HS-27A (cell line): ENCODE measurements around the gene OR10H5.
"Not testable (repeated sequence)": the region's sequence is repeated elsewhere in the genome, so short reads cannot be mapped to it uniquely, and the experiment has no call there.

Source experiments
- DNase-seq: peaks from one replicate; pipeline ENCODE4 v3.0.0-alpha.2; 2012; ENCODE audit warnings: low read depth, missing footprints

OR10H5 gene, protein sequence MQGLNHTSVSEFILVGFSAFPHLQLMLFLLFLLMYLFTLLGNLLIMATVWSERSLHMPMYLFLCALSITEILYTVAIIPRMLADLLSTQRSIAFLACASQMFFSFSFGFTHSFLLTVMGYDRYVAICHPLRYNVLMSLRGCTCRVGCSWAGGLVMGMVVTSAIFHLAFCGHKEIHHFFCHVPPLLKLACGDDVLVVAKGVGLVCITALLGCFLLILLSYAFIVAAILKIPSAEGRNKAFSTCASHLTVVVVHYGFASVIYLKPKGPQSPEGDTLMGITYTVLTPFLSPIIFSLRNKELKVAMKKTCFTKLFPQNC

DNA sequence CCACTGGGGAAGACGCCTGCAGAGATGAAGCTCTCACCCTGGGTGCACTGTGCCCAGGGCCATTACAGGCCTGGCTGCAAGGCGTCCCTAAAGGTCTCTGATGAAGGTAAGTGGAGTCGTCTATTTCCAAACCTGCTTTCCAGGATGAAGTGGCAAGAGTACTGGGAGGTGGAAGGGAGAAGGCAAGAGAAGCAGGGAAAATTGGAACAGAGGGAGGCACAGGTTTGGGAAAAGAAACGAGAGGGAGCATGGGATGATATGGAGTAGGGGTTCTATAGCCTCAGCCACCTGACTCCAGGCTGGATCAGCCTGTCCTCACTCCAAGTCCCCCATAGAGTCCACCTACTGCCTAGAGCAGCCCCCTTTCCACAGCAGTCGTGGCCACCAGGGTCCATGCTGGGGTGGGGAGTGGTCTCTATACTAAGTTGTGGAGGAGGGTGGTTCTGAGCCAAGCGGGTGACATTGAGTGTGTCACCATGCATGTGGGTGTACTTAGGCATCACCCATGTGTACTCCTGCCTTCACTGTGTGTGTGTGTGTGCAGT is at the start of gene OR10H5:
Gene OR10H5 (plus strand): TSS at position 51 of the 545 bp plus-strand sequence. CDS start 6,388 bp downstream, outside the sequence.
- DNase-seq, result no peak

DNA sequence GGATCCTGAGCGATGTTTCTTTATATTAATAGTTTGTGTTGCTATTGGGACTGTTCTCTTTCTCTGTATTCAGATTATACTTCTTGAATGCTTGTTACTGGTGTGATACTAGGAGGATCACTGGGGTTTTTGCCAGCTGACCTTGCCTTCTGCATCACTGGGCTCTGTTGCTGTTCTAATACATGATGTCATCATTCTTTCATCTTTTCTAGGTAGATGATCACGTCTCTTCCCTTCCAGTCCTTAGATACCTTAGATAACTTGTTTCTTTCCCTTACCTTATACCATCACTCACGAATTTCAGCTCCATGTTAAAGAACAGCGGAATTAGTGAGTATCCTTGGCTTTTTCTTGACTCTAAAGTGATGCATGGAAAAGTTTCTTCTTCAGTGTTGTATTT is 49.7 kb upstream of the OR10H5 start, which contains the start of gene OR10H3:
Gene OR10H3 (plus strand): TSS at position 264 of the 400 bp plus-strand sequence. CDS start 3,408 bp downstream, outside the sequence.
- DNase-seq, result no peak

DNA sequence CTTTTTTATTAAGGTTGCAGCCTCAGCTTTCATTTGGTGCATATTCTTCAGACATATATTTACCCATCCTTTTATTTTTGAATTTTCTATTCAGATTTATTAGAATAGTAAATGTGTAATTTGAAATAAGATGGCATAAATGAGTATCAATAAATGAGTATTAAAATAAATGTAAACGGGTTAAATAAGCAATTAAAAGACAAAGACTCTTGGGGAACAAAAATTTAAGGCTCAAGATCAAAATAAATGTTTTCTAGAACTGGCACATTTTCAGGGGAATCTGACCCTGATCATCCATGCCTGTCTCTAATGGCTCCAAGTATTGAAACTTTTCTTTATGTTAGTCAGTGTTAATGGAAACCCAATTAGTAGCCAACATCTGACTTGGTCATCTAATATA is 46.7 kb upstream of the OR10H5 start:
- DNase-seq, result no peak

DNA sequence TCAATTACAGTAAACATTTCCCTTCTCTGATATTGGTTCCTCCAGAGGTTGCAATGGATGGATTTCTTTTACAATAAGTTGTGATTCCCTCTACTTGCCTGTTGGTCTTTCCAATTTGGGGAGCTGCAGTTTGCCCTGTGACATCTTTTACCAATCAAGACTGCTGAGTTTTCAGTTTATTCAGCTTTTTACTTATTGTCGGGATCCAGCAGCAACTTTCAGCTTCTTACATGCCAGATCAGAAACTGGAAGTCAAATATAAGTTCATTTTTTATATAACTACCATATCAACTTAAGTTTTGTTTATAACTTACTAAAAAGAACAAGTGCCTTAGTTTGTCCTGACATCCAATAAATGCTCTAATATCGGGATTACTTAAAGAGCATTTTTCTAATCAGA is 39.2 kb upstream of the OR10H5 start:
- no peak for DNase-seq

DNA sequence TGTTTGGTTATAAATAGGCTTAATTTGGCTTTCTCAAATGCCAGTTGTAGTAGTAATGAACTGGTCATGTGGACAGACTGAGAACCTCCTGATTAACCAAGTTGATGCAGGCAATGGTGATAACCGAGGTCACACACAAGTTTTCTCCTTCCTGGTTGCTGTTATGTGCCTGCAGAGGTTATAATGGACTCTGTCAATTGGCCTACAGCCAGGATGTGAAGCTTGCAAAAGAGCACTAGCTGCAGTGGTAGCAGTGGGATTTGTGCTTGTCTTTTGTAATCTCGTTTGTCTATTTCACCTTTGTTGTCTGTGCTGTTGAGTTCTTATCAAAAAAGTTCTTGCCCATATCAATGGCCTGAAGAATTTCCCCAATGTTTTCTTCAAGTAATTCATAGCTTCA is 29.1 kb upstream of the OR10H5 start:
- no peak for DNase-seq

DNA sequence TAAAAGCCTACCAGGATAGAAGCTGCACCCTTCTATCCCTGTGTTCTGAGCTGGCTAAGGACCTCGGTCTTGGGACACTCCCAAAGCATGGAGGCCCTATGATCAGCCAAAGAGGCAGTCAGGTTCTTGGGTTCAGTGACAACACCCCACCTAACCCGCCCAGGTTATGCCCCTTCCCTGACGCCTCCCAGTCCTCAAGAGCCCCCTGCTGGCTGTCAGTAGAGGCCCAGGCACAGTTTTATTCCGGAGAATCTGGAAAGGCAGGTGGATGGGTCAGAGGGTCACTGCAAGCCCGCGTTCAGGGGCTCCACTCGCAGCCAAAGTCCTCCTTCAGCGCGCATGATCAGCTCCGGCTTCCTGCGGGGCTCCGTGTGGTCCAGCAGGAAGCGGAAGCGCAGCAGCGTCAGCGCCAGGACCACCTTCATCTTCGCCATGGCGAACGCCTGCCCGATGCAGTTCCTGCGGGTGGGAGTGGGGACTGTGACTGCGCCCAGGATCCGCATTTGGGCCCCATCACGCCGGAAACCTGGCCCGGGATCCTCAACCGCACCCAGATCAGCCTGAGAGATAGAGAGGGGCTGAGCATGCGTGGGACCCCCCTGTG is 27.4 kb upstream of the OR10H5 start:
- no peak for DNase-seq

DNA sequence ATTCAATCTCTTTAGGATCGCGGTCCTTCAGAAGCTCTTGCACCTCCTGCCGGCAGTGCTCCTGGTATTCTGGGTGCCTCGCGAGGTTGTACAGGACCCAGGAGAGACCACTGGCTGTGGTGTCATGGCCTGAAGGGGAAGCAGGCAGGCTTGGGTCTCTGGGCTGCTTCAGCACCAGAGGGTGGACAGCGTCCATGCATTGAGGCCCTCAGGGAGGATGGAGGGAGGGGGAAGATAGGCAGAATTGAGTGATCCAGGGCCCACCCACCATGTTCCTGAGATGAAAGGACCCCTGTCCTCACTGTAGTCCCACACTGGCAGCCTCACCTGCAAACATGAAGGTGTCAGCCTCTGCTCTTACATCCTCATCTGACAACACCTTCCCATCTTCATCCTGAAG is 17.9 kb upstream of the OR10H5 start:
- no peak for DNase-seq

DNA sequence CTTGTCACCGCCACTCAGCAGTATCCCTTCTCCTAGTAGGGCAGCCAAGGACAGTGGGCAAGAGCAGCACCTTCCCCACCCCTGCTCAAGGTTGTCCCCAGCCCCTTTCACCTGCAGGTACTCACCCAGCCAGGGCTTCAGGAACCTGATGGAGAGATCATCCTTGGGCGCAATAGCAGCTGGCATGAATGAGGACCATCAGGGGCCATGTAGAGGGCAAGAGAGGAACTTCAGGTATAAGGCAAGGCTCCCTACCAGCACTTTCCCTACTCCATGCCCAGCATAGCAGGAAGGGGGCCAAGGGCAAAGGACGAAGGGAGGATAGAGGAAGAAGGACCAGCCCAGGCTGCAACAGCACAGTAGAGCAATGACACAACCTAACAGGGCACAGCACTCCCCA is 13.3 kb upstream of the OR10H5 start:
- not testable (repeated sequence) for DNase-seq

DNA sequence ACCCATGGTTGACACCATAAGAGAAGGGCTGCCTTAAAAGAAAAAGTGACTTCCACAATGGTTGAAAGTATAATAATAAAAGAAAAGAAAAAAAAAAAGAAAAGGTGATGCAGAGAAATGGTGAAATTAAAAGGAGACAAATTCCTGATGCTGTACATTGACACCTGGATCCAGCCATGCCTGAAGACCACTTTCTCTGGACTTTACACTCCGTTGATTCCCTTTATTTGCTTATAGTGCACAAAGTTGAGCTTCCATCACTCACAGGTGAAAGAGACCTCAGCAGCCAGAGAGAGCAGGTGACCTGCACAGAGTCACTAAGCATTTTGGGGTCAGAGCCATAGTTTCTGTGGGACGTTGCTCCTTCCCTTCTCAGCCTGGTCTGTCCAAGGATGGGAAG is 12.2 kb upstream of the OR10H5 start:
- no peak for DNase-seq

DNA sequence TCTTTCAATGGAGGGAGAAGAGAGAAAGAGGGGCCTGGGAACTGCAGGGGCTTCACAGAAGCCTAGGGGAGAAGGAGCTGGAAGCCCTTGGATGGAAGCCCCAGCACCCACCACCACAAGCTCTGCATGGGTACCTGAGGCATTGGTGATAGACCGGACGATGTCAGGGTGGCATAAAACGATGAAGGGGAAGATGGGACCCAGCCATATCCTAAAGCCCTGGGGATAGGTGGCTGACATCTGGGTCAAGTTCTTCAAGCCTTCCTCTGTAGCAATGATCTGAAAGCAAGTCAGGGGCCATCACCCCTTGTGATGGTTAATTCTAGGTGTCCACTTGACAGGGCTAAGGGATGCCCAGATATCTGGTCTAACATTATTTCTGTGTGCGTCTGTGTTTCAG is 11.2 kb upstream of the OR10H5 start:
- DNase-seq, result no peak

DNA sequence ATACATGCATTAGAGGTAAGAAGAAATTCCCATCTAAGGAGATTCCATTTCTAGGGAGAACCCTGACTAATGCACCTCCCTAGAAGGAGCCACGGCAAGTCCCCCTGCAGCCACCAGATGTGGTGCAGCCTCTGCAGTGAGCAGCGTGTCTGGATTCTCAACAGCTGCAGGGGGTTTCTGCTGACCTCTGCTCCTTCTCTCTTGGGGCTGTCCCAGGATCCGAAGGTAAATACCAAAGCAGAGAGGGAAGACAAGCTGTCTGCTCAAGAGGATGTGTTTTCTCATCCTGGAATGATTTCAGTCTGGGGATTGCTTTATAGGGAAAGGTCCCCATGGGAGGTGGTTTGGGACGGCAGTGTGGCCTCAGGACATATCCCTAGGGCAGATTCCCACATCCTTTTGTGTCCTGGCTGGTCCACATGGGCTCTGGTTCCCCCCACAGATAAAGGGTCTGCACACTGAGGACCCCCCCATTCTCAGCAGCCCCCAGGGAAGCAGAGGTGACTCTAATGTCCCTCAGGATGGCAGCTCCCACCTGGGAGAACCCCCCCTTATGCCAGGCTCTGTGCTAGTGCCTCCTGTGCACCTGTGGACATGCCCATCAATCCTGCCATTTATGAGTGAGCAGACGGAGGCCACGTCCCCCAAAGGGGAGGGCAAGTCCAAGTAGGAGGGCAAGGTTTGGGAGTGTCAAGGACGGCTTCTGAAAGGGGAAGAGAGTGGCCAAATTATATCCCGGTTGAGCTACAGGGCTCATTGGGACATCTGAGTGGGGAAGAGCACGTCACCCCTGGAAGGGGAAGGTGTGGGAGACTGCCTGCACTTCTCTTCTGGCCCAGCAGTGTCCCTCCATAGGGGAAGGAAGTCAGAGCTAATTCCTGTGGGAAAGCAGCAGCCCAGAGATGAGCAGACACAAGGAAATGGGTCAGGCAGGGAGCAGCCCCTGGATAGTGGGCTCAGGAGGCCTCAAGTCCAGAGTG is 10.2 kb upstream of the OR10H5 start:
- DNase-seq, result no peak

DNA sequence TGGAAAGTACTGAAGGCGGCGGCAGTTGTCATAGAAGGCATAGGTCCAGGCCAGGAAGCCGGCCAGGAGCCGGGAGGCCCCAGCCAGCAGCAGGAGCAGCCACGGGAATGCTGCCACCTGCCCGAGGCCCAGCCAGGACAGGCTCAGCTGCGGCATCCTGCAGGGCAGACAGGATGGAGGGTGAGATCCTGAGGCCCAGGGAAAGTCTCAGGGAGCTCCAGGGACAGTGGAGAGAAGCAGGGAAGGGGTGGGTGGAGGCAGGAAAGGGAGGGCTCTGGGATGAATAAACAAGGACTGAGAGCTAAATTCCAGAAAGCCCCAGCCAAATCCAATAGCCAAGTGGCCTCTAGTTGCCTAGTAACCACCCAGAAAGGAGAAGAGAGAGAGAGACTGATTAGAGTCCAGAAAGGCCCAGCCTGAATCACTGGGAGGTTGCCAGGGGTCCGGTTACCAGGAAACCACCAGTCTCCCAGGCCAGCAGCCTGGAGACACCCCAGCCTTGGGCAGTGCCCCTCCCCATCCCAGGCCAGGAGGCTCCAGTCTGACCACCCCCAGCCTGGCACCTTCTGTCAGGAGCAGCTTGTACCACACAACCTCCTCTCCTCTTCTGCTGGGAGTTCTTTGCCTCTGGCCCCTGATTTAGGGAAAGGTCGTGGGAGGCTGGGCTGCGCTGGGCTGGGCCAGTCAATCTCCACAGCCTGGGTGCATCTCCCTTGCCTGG is 7.5 kb upstream of the OR10H5 start:
- DNase-seq, result no peak

DNA sequence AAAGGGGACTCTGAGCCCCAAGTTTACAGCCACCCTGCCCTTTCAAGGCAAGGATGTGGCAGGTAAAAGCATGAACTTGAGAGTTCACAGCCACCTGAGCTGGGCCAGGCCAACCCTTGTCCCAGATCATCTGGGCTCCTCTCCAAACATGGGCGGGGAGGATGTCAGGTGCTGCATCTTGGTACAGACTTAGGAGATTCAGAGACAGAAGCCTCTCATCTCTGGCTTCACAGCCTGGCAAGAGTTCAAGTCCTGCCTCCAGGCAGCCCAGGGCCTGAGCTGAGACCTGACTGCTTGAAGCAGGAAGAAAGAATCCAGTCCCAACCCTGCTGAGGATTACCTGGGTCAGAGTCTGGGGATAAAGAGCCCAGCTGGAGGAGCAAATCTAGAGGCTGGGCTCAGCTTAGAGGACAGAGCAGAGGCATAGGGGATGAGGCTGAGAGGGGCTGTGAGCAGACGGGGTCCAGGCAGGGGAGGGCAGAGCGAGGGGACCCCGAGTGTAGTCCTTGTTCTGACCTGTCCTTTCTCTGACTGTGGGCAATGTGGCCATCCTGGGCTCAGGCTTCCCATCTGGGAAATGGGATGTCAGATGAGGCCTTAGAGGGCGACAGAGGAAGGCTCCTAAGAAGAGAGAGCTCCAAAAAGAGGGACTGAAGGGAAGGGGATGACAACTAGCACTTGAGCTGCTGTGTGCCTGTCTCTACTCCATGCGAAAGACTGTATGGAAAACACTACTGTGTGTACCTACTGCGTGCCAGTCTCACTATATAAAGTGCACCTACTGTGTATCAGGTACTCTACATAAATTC is 6.6 kb upstream of the OR10H5 start:
- no peak for DNase-seq

DNA sequence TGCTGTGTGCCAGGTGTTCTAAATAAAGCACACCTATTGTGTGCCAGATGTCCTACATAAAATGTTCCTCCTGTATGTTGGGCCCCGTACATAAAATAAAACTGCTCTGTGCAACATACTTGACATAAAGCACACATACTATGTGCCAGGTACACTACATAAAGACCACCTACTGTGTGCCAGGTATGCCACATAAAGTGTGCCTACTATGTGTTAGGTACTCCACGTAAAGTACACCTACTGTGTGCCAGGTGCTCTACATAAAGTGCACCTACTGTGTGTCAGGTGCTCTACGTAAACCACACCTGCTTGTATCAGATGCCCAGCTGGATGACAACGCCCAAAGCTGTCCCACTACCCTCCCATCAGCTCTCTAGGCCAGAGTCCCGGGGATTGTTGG is 5.8 kb upstream of the OR10H5 start:
- DNase-seq, result no peak

DNA sequence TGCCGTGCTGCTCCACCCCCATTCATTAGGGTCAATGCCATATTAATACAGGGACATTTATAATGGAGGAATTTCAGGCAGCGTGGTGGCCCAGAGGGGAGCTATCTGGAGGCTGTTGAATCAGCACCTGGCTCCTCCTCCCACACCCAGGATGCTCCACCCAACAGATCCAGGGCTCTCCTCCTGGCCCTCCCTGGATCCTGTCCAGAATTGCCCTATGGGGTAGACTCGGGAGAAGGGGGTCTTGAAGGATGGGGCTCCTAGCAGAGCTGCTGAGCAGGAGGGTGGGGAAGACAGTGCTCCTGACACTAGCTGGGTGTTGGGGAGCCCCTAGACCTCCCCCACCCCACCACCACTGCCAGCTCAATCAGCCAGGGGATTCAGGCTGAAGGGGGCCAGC is 5.2 kb upstream of the OR10H5 start:
- no peak for DNase-seq

DNA sequence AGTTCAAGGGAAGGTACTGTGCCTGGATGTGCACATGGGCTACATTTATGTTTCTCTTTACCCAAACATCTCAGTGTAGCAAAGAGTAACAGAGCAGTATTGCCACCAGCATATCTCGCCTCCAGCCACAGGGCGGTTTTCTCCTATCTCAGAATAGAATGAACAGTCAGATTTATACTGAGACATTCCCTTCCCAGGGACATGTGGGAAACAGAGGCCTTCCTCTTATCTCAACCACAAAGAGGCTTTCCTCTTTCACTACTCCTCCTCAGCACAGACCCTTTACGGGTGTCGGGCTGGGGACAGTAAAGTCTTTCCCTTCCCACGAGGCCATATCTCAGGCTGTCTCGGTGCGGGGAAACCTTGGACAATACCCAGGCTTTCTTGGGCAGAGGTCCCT is 4.6 kb upstream of the OR10H5 start:
- DNase-seq, result not testable (repeated sequence)

DNA sequence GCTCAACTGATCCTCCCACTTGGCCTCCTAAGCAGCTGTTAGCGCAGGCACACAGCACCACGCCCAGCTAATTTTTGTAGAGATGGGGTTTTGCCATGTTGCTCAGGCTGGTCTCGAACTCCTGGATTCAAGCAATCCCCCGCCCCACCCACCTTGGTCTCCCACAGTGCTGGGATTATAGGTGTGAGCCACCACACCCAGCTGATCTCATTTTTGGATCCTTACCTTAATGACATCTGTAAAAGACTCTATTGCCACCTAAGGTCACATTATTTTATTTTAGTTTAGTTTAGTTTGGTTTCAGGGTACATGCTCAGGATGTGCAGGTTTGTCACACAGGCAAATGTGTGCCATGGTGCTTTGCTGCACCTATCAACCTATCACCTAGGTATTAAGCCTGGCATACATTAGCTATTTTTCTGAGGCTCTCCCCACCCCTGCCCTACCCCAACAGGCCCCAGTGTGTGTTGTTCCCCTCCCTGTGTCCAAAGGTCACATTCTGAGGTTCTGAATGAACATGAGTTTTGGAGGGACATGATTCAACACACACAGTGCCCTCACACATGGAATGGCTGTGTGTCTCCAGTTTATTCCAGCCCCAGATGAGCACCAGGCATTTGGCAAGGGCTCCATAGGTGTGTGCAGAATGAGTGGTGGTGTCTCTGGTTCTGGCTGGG is 1.3 kb downstream of the OR10H5 start:
- DNase-seq, result no peak

DNA sequence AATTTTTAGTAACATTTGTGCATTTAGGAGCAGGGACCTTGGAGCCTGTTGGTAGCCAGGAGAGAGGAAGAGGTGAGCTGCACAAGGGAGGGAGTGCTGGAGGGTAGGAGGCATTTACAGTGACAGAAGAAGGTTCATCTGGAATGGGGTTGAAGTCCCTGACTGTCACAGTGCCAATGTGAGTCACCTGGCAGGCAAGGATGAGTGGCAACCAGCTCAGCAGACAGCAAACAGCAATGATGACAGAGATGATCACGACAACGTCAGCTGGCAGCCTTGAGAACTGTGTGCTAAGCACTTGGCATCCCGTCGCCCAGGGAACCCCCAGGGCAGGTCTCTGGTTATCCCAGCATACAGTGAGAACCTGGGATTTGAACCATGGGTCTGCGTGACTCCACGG is 2.6 kb downstream of the OR10H5 start:
- DNase-seq, result no peak

DNA sequence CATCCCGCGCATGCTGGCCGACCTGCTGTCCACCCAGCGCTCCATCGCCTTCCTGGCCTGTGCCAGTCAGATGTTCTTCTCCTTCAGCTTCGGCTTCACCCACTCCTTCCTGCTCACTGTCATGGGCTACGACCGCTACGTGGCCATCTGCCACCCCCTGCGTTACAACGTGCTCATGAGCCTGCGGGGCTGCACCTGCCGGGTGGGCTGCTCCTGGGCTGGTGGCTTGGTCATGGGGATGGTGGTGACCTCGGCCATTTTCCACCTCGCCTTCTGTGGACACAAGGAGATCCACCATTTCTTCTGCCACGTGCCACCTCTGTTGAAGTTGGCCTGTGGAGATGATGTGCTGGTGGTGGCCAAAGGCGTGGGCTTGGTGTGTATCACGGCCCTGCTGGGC is 6.8 kb downstream of the OR10H5 start:
- DNase-seq, result not testable (repeated sequence)

DNA sequence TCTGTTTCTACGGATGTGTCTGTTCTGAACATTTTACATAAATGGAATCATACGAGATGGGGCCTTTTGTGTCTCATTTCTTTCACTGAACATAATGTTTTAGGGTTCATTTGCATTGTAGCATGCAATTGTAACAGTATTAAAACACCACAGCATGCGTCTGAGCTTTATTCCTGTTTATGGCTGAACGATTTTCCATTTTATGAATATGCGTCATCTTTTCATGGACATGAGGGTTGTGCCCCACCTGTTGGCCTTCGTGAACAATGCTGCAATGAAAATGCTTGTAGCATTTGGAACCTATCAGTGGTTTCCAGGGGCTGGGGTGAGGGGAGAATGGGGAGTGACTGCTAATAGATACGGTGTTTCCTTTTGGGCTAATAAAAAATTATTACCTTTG is 22.9 kb downstream of the OR10H5 start:
- no peak for DNase-seq
